Measurements from ENCODE around the gene VSTM2B. TPM values are rescaled to one million over a fixed set of nuclear protein-coding genes. Genes with fewer than 3 reads are reported as not detected.

Gene VSTM2B
- total RNA-seq, 1 donor = not detected

- TF ChIP-seq CTCF (IDR thresholded peaks at IDR 0.05; ENCODE audit: insufficient read depth, low read depth, low read length) = no peak
- H3K4me3 ChIP-seq (ENCODE audit: low read depth, low read length) = no peak overlapping the region
- DNase-seq (ENCODE audit: low read depth) = no peak
These were observed 39.4 kb downstream of the VSTM2B start for GRCh38 chr19:29565171-29565570.

DNA sequence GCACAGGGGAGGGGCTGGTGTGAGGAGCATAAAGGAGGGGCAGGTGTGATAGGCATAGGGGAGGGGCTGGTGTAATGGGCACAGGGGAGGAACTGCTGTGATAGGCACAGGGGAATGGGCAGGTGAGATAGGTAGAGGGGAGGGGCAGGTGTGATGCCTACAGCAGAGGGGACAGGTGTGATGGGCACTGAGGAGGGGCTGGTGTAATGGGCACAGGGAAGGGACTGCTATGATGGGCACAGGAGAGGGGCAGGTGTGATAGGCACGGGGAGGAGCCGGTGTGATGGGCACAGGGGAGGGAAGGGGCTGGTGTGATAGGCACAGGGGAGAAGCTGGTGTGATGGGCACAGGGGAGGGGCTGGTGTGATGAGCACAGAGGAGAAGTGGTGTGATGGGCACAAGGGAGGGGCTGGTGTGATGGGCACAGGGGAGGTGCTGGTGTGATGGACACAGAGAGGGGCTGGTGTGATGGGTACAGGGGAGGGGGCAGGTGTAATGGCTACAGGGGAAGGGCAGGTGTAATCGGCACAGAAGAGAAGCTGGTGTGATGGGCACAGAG lies 40.8 kb downstream of the VSTM2B start:
- DNase-seq (ENCODE audit: low read depth) = no peak
- TF ChIP-seq CTCF (IDR thresholded peaks at IDR 0.05; ENCODE audit: insufficient read depth, low read depth, low read length) = no peak
- H3K4me3 ChIP-seq (ENCODE audit: low read depth, low read length) = no peak overlapping the region

DNA sequence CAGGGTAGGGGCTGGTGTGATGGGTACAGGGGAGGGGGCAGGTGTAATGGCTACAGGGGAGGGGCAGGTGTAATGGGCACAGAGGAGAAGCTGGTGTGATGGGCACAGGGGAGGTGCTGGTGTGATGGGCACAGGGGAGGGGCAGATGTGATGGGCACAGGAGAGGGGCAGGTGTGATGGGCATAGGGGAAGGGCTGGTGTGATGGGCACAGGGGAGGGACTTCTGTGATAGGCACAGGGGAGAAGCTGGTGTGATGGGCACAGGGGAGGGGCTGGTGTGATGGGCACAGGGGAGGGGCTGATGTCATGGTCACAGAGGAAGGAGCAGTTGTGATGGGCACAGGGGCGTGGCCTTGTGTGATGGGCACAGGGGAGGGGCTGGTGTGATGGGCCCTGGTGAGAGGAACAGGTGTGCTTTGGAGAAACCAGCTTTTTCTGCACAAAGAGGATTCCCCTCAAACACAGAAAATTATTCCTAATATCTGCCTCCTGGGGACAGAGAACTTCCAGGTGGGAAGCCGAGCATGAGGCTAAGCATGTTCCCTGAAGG lies 41.6 kb downstream of the VSTM2B start:
- no peak overlapping the region for H3K4me3 ChIP-seq (ENCODE audit: low read depth, low read length)
- no peak for DNase-seq (ENCODE audit: low read depth)
- TF ChIP-seq CTCF (IDR thresholded peaks at IDR 0.05; ENCODE audit: insufficient read depth, low read depth, low read length) = no peak

DNA sequence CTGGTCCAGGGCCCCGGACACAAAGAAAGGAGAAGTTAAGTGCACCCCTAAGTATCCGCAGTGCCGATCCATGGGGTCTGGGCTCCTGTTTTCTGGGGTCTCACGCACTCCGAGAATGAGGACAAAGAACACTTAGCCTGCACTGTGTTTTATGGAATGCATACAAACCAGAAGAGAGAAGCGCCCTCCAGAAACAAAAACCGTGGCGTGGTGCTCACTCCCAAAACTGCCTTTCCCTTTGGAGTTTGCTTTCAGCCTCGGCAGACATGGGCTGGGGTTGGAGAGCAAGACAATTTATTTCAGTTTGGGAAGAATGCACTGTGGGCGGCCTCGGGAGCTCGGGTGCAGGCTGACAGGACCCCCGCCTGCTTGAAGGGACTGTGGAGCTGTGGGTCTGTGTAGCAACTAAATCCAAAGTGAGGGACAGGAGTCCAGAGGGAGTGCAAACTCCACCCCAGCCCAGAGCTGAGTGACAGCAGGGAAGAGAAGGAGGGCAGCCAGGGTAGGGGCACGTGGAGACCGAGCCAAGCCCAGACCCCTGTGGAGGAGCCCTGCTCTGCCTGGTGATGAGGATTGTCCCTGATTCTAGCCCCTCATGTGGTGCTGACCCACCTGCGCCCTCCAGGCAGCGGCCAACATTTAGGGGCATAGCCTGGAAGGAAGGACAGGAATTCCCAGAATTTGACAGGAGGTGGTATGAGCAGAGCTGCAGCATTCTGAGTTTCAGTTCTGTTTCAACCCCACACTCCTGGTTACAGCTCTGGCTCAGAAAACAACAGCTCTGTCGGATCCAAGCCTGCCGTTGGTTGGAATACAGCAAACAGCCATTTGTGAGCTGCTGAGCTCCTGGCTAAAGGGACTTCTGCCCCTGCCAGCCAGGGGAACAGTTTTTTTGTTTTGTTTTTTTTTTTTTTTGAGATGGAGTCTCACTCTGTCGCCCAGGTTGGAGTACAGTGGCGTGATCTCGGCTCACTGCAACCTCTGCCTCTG lies 42.5 kb downstream of the VSTM2B start:
- DNase-seq (ENCODE audit: low read depth) = no peak
- TF ChIP-seq CTCF (IDR thresholded peaks at IDR 0.05; ENCODE audit: insufficient read depth, low read depth, low read length) = no peak
- no peak overlapping the region for H3K4me3 ChIP-seq (ENCODE audit: low read depth, low read length)

DNA sequence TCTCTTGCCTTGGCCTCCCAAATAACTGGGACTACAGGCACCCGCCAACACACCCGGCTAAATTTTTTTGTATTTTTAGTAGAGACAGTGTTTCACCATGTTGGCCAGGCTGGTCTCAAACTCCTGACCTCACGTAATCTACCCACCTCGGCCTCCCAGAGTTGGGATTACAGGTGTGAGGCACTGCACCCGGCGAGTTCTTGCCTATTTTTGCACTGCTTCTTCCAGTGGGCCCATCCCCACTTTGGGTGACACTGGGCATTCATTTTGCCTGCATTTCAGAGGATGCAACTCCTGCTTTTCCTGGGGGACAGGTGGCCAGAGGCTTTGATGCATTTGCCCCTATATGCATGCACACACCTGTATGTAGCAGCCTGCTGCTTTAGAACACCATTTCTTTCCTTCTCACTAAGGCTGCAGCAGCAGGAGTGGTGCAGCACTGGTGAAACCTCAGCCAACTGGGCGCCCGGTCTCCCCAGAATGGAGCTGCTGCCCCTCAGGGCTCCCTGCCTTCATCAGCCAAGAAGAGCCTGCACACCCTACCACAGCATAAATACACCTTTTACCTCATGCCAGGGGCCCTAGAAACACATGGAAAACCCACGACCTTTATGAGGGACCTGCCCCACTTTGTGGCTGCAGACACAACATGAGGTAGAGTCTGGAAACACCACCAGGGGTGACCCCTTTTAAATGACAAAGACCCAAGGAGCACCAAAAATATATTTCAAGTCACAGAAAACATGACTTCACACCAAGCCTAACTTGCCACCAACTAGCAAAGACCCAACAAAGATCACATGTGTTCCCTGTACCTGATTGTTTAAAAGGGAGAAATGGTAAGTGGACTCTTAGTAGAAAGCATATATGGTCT lies 43.5 kb downstream of the VSTM2B start:
- no peak for TF ChIP-seq CTCF (IDR thresholded peaks at IDR 0.05; ENCODE audit: insufficient read depth, low read depth, low read length)
- no peak for DNase-seq (ENCODE audit: low read depth)
- no peak overlapping the region for H3K4me3 ChIP-seq (ENCODE audit: low read depth, low read length)

DNA sequence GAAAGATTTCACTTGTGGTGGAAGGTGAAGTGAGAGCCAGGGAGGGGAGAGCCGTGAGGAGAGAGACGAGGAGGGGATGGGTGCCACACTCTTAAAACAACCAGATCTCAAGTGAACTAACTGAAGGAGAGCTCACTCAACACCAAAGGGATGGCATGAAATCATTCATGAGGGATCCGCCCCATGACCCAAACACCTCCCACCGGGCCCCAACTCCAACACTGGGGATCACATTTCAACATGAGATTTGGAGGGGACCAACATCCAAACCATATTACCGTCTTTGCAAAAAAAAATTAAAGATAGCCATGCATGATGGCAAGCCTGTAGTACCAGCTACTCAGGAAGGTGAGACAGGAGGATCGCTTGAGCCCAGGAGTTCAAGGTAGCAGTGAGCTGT lies 45.4 kb downstream of the VSTM2B start:
- no peak for DNase-seq (ENCODE audit: low read depth)
- no peak overlapping the region for H3K4me3 ChIP-seq (ENCODE audit: low read depth, low read length)

More for the DNA sequence above, 45.4 kb downstream of the VSTM2B start:
- no peak for TF ChIP-seq CTCF (IDR thresholded peaks at IDR 0.05; ENCODE audit: insufficient read depth, low read depth, low read length)
